ENCODE measurements around the gene TRABD2B.

DNA sequence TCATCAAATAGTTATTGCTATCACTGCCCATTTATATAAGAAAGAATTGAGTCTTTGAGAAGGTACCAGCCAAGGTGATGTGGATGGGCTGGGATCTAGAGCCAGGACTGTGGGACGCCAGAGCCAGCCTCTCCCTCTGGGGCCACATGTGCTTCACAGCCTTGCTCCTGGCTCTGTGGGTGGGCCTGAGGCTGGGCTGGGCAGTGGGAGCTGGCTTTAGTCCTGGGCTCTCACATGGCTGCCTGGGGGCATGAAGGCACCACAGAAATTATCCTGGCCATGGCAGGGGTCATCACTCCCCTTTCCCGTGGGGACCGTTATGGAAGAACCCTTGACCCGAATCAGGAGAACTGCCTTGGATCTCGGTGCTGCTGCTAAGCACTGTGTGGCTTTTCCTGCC, 203.1 kb downstream of the TRABD2B start:
- TF ChIP-seq POLR2A (IDR thresholded peaks at IDR 0.05) (no peak), CTCF (IDR thresholded peaks at IDR 0.05) (no peak)
